ENCODE data around the gene CBL. TPM values are rescaled to one million over a fixed set of nuclear protein-coding genes. Genes with fewer than 3 reads are reported as not detected.

The CBL gene
- polyA plus RNA-seq, 12 donors = 11.1 to 16.4 (median 13.5) TPM; not detected in 1

DNA sequence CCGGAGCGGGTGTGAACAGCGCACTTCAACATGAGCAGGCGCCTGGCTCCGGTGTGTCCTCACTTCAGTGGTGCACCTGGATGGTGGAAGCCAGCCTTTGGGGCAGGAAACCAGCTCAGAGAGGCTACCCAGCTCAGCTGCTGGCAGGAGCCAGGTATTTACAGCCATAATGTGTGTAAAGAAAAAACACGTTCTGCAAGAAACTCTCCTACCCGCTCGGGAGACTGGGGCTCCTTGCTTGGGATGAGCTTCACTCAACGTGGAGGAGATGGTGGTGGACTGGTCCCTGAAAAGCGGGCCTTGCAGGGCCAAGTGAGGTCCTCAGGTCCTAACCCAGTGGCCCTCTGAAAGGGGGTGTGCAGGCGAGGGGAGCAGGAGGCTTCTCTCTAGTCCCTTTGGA lies 103.3 kb downstream of the CBL start:
- DNase-seq = no peak

DNA sequence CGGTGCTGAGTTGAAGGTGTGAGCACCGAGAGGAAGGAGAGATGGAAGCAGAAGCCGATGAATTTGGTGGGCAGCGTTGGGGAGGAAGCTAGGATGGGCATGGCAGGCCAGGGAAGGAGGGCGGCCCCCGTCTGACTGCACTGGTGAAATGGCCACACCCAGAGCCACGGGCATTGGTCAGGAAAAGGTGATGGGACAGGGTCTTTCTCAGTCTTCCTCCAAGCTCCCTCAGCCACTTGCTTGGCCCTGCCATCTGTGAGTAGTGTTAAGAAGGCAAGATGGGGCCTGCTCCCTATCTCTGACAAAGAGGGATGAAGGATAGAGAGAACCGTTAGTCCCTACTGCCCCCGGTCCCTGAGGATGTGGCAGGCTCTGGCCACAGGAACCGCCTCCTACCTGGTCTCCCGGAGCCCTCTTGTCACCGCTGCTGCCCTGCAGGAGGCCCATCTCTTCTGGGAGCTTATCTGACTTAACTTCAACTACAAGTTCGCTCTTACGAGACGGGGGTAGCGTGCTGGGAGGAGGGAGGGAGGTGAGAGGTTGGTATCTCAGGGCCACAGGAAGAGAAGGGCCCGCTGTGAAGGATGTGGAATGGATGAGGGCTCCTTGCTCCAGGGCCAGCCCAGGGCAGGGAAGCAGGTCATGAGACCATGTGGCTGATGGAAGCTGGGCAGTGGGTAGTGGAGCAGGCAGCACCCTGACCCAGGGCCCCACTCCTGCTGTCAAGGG lies 104.0 kb downstream of the CBL start:
- DNase-seq = no peak

DNA sequence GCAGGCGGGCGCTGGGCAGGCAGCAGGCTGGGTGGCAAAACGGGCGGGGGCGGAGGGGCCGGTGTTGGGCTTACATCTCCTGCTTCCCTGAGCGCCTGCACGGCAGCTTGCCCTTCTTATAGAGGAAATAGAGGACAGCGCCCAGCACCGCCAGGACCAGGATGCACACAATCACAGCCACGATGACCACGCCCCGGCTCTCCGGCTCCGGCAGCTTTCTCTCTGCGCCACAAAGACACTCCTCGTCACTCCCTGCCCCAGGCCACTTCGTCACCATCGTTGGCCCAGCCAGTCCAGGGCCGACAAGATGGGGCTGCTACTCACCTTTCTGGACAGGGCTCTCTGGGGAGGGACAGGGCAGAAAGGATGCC lies 104.5 kb downstream of the CBL start:
- DNase-seq = no peak

GRCh38 chr11:119314726-119315125 lies 108.6 kb downstream of the CBL start:
- no peak for DNase-seq

- DNase-seq = peak; percentile 36
Measured at GRCh38 chr11:119315131-119316015, 109.2 kb downstream of the CBL start.

DNA sequence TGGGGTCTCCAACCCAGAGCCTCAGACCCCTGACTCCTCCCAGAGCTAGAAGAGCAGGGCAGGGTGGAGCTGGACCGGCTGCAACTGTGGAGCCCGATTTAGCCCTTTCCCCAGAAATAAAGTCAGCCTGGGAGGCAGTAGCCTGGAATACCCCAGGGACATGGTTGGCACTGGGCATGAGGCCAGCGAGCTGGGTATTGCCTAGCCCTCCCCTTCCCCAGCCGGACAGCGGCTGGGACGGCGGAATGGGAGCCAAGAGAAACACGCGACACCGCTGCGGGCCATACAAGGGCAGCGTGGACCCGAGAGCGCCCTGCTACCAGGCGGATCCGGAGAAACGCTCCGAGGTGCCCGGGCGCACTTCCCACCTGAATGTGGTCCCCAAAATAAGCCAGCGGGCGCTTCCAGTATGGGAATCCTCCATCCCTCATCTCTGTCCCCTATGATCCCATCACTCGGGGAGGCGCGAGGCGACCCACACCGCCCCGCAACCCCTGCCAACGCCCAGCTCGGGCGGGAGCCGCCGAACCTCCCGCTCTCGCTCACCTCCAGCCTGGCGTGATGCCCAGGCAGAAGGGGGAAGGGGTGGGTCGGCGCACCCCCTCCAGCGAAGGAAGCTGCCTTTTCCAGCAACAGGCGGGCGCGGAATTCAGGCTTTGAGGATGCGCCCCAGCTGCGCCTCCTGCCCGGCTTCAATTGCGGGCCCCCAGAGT lies 110.0 kb downstream of the CBL start:
- DNase-seq = peak; percentile 50

GRCh38 chr11:119316729-119317591 lies 110.8 kb downstream of the CBL start, which contains the start of gene MCAM:
Gene MCAM, minus strand, starts transcription at chr11:119317130. Its CDS starts 29 bp downstream, at chr11:119317101.
- DNase-seq = peak; percentile 51

DNA sequence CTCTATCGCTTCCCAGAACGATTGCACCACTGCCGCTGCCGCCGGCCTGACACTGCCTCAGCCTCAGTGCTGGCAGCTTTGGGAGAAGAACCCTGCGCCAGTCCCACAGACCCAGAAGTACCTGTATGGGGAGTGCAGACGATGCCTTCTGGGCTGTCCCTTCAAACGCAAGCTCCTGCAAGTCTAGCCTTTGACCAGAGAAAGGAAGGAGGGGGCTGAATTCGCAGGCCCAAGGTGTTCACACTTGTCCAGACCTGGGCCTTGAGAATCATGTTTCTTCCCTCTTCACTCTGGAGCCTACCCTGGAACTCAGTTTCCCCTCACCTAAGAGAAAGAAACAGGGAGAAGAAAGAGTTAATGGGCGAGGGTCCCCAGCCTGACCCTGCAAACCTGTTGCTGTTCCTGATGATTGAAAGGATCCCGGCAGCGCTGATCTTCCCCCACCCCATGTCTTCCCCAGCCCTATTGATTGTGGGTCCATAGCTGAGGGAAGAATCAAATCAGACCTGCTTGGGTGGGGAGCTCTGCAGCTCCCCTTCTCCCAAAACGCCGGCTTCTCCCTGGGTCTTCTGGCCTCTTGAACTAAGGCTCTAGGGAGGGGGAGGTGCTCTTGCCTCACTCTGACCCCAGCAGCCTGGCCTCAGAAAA lies 111.6 kb downstream of the CBL start:
- DNase-seq = no peak

DNA sequence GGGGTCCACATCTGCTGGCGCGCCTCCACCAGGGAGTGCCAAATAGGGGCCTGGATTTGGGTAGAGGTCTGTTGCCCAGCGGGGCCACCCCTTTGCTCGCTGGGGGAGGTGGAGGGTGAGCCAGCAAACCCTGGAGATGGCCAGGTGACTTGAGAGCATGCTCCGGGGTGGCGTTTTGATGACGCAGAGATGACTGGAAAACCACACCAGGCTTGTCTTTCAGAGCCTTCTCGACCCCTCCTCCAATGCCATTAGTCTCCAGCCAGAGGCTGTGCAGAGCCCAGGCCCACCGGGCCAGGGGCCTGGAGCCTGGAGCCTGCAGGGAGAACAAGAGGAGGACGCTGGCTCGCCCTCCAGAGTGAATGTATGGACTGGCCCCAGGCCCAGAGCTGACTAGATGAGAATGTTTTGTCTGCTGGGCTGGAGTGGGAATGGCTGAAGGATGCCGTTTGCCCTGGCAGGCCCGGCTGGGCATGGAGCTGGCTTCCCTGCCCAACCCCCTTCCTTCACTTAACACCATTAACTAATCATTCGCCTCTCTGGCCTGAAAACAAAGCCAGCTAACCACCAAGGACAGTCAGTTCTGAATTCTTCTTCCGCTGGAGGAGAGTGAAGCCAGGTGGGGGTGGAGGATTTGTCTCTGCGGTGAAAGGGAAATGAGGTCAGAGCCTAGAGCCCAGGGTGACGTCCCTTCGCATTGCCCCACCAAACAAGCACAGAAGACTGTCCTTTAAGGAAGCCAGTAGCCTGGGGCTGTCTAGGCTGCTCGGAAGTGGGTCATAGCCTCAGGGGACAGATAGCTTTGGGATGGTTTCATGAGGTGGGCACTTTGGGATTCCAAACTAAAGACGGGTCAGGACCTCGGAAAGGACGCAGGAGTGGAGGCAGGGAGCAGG lies 112.3 kb downstream of the CBL start:
- peak; percentile 53 for DNase-seq

DNA sequence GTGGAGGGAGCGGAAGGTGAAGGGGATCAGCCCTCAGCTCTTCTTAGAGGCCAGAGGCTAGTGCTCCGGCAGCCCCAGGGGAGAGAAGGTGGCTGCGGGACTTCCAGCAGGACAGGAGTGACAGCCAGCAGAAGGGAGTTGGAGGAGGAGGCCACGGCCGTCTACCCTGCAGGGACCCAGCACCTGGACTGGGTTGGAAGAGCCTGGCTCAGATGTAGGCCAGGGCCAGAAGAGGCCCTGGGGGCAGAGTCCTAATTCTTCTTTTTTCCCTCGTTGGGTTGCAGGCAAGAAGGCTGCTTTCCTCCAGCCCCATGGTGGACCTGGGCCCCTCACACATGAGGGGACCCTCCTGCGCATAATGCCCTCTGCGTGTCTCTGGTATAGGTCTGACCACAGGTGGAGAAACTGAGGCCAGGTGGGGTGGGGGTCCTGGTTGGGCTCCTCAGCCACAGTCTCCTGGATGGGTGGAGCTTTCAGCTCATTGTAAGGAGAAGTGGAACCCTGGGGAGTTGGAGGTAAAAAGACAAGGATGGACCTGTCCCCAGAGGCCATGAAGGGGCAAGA lies 113.1 kb downstream of the CBL start:
- DNase-seq = no peak

DNA sequence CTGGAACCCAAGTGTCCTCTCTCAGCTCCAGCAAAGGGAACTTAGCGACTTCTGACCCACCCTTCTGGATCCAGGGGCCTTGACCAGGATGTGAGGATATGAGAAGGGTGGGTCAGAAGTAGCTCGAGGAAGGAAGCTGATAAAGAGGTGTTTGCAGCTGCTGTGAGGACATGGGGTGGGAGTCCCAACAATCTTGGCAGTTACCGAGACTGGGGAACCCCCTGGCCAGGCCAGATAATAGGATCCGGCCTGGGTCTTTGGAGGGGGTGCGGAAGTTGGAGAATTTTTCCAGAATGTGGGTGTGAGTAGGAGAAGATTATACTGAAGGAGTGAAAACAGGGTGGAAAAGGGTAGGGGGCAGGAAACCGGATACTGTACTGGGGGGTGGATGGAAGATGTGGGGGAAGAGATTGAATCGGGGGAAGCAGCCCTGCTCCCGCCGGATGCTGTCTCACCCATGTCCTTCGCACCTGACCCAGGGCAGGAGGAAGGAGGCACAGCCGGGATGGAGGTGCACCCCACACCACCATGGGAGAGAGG lies 113.6 kb downstream of the CBL start:
- no peak for DNase-seq

DNA sequence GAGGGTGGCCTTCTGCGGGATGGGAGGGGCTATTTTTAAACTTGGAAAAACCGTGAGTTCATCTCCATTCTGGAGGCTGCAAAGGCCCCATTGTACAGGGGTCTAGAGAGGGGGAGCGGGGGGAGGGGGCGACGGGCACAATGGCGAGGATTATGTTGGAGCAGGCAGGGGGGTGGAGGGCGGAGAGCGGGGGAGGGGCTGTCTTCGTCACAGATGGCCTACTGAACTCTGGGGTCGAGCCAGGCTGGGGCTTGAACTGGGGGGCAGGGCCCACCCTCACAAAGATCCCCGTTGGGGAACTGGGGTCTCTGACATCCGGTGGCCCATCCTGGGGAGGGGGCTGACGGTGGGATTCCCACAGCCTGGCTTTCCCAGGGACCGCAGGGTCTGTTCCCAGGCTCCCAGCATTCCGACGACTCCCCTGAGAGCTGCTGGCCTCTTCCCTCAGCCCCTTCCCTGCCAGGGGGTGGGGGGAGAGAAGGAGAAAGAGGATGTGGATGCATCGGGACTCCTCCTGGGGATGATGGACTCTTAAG lies 114.2 kb downstream of the CBL start:
- no peak for DNase-seq

GRCh38 chr11:119320776-119321524 lies 114.8 kb downstream of the CBL start:
- DNase-seq = peak; percentile 45

DNA sequence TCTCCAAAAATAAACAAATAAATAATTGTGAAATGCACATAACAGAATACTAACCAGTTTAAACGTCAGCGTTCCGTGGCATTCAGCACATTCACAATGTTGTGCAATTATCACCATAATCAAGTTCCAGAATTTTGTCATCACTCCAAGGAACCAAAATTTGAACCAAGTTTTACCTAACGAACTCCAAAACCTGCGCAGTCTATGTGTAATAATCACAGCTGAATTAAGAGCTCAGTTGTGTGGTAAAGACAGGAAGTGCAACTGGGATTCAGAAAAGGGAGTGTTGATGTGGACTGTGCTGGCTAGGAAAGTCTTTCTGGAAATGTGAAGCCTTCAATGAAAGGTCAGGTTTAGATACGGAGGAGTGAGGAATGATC lies 116.2 kb downstream of the CBL start:
- no peak for DNase-seq

- no peak for DNase-seq
Measured at GRCh38 chr11:119322921-119323531, 116.9 kb downstream of the CBL start.

- peak; percentile 70 for DNase-seq
Measured at GRCh38 chr11:119323532-119324033, 117.4 kb downstream of the CBL start.

DNA sequence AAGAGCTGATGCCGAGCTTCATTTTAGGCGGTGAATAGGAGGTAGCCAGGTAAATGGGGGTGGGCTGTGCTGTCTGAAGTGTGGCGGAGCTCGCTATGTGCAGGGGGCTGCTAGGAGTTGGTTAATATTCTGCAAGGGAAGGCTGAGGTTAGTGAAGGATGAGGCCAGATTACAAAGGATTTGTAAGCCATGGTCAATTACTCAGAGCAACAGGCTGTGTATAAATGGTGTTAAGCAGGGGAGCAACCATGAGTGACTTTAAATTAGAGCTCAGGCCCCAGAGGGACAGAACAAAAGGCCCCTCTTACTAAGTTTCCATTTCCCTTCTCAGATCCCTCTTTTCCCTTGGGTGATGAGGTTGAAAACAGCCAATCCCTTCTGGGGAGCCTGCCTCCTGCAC lies 118.0 kb downstream of the CBL start:
- DNase-seq = no peak

All from muscle of arm (tissue), 12 donors.